GM21447 (cell line): ENCODE measurements around the gene C1QTNF6.
"Not testable (repeated sequence)": the region's sequence is repeated elsewhere in the genome, so short reads cannot be mapped to it uniquely, and the experiment has no call there.

ENCODE experiments used
- ATAC-seq: cut with Tn5 transposase; IDR thresholded peaks from one replicate; pipeline ENCODE4 v1.9.1; 2021; ENCODE audit not compliant: unreplicated experiment

The C1QTNF6 gene

GRCh38 chr22:37187891-37188761 is at the start of gene C1QTNF6:
C1QTNF6 (minus strand) TSS chr22:37188247; CDS start chr22:37188213, 34 bp downstream.
- ATAC-seq: no peak

GRCh38 chr22:37235897-37236607 is 48.0 kb upstream of the C1QTNF6 start:
- ATAC-seq: no peak

GRCh38 chr22:37234736-37235711 is 47.0 kb upstream of the C1QTNF6 start:
- no peak for ATAC-seq

- no peak for ATAC-seq
Observed at GRCh38 chr22:37233751-37234631, 45.9 kb upstream of the C1QTNF6 start.

GRCh38 chr22:37233371-37233750 is 45.3 kb upstream of the C1QTNF6 start:
- ATAC-seq: not testable (repeated sequence)

- no peak for ATAC-seq
Observed at GRCh38 chr22:37232140-37232998, 44.3 kb upstream of the C1QTNF6 start.

GRCh38 chr22:37231406-37232139 is 43.5 kb upstream of the C1QTNF6 start:
- no peak for ATAC-seq

- peak; percentile 42 for ATAC-seq
Observed at GRCh38 chr22:37230673-37231405, 42.8 kb upstream of the C1QTNF6 start.

GRCh38 chr22:37229805-37230672 is 42.0 kb upstream of the C1QTNF6 start:
- ATAC-seq: peak; percentile 52

GRCh38 chr22:37229012-37229804 is 41.2 kb upstream of the C1QTNF6 start:
- ATAC-seq: no peak

GRCh38 chr22:37228106-37229011 is 40.3 kb upstream of the C1QTNF6 start:
- ATAC-seq: no peak

GRCh38 chr22:37226514-37226913 is 38.5 kb upstream of the C1QTNF6 start:
- no peak for ATAC-seq

- ATAC-seq: no peak
Observed at GRCh38 chr22:37226087-37226486, 38.0 kb upstream of the C1QTNF6 start.

GRCh38 chr22:37225481-37225880 is 37.4 kb upstream of the C1QTNF6 start:
- ATAC-seq: no peak
